ENCODE measurements around the gene PRTFDC1. TPM values are rescaled to one million over a fixed set of nuclear protein-coding genes. Genes with fewer than 3 reads are reported as not detected.

The PRTFDC1 gene
- total and polyA plus RNA-seq, 8 donors = 1.2 to 21.6 (median 12.4) TPM; not detected in 1

DNA sequence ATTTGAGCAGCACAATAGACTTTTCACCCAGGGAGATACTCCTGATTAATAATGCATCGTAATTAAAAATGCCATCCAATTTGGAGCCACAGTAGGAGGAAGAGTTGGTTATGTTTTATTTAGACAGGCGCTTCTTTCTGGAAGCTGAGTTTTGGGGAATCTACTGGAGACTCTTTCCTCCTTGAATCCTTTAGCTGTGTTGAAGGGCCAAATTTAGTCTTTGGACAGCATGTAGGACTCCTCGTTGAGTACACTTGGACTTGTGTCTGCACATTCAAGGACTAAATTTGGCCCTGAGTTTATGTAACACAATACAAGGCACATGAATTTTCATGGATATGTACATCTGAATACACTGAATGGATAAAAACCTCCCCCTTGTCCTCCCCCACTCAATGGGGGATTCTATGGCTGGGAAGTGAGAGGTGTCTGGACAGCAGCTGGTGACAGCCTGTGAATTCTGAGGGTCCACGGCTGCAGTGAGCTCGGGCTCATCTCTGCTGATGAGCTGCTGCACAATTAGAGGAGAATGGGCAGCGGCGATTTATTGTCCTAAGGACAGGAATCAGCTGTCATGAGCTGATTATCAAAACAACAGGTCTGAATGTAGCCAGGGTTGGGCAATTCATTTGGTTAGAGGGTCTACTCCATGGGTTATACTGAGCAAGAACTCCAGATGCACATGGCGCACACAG is 95.2 kb downstream of the PRTFDC1 start:
- no peak overlapping the region for H3K27ac ChIP-seq
- 84 to 95% (median 88%) methylated on average over 8 of the region's 8 CpGs for WGBS, 5 donors
- H3K9me3 ChIP-seq = no peaks in the 10 kb centered on the region
- intact Hi-C loops (cut with DNase I; ENCODE audit: low total_unique reads) = no loop called here
- TF ChIP-seq, protein P1, sequence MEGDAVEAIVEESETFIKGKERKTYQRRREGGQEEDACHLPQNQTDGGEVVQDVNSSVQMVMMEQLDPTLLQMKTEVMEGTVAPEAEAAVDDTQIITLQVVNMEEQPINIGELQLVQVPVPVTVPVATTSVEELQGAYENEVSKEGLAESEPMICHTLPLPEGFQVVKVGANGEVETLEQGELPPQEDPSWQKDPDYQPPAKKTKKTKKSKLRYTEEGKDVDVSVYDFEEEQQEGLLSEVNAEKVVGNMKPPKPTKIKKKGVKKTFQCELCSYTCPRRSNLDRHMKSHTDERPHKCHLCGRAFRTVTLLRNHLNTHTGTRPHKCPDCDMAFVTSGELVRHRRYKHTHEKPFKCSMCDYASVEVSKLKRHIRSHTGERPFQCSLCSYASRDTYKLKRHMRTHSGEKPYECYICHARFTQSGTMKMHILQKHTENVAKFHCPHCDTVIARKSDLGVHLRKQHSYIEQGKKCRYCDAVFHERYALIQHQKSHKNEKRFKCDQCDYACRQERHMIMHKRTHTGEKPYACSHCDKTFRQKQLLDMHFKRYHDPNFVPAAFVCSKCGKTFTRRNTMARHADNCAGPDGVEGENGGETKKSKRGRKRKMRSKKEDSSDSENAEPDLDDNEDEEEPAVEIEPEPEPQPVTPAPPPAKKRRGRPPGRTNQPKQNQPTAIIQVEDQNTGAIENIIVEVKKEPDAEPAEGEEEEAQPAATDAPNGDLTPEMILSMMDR (IDR thresholded peaks at IDR 0.05) = no peak
- no peak for TF ChIP-seq POLR2AphosphoS5 (IDR thresholded peaks at IDR 0.05)
- no peak for TF ChIP-seq POLR2A (IDR thresholded peaks at IDR 0.05)
- no peak for TF ChIP-seq EP300 (IDR thresholded peaks at IDR 0.05)
- no peaks in the 10 kb centered on the region for H3K27me3 ChIP-seq
- peaks cover 0 to 2% (median 0%) of the 10 kb centered on the region in 4 donors for H3K4me1 ChIP-seq
- no peak for DNase-seq
- H3K4me3 ChIP-seq = no peak overlapping the region
- no peaks in the 10 kb centered on the region for H3K36me3 ChIP-seq

DNA sequence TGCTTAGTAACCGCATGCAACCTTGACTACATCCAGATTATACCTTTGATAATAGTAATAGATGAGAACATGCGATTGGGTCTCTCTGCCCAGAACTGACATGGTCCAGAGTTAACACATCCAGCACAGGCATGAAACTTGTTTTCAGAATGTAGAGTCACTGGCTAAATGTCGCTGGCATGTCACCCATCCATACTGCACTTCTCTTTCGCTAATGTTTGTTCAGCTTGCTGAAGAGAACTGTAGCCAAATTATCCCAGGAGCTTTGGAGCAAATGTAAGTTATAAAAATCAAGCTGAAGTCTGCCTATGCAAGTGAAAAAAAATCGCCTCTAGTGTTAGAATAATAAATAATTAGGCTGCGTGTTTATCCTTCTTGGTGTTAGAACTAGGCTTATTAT is 98.2 kb downstream of the PRTFDC1 start:
- no peaks in the 10 kb centered on the region for H3K9me3 ChIP-seq
- no peak overlapping the region for H3K27ac ChIP-seq
- H3K4me3 ChIP-seq = no peak overlapping the region
- DNase-seq = no peak
- WGBS, 5 donors = 65 to 76% (median 67%) methylated on average over 6 of the region's 6 CpGs
- no peaks in the 10 kb centered on the region for H3K36me3 ChIP-seq
- intact Hi-C loops (cut with DNase I; ENCODE audit: low total_unique reads) = no loop called here
- H3K4me1 ChIP-seq = peaks cover 4 to 10% (median 6%) of the 10 kb centered on the region in 4 donors
- TF ChIP-seq EP300 (IDR thresholded peaks at IDR 0.05) (no peak), POLR2AphosphoS5 (IDR thresholded peaks at IDR 0.05) (no peak), POLR2A (IDR thresholded peaks at IDR 0.05) (no peak)
- TF ChIP-seq, protein P1 (IDR thresholded peaks at IDR 0.05) = no peak
- H3K27me3 ChIP-seq = no peaks in the 10 kb centered on the region

DNA sequence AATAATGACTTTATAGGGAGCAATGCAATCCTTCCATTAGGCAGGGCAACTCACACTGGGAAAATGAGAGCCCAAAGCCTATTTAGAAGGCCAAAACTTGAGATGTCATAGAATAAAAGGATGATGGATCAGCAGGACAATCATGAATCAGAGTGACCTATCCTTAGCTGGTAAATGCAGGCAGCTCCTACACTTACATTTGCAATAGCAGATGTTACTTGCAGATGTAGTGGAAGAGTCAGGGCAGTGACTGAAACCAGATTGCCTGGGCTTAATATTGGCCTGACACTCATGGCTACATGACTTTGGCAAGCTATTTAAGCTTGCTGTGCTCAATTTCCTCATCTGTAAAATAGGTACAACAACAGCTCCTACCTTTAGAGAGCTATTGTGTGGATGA is 98.7 kb downstream of the PRTFDC1 start:
- intact Hi-C loops (cut with DNase I; ENCODE audit: low total_unique reads) = no loop called here
- Histone ChIP-seq H3K27me3 (no peaks in the 10 kb centered on the region), H3K27ac (no peak overlapping the region), H3K36me3 (no peaks in the 10 kb centered on the region), H3K4me1 (peaks cover 4 to 10% (median 6%) of the 10 kb centered on the region in 4 donors), H3K4me3 (no peak overlapping the region), H3K9me3 (no peaks in the 10 kb centered on the region)
- no peak for DNase-seq
- TF ChIP-seq EP300 (IDR thresholded peaks at IDR 0.05) = no peak
- TF ChIP-seq, protein P1 (IDR thresholded peaks at IDR 0.05) = no peak
- no peak for TF ChIP-seq POLR2AphosphoS5 (IDR thresholded peaks at IDR 0.05)
- TF ChIP-seq POLR2A (IDR thresholded peaks at IDR 0.05) = no peak

GRCh38 chr10:24851629-24852028 is 100.8 kb downstream of the PRTFDC1 start:
- H3K27ac ChIP-seq = peak overlapping the region; percentile 78 to 91 (median 86)
- no peaks in the 10 kb centered on the region for H3K9me3 ChIP-seq
- peaks cover 4 to 15% (median 12%) of the 10 kb centered on the region in 4 donors for H3K4me1 ChIP-seq
- TF ChIP-seq, protein P1 (IDR thresholded peaks at IDR 0.05) = no peak
- no peak for TF ChIP-seq EP300 (IDR thresholded peaks at IDR 0.05)
- peak in 2 of 4 donors; percentile 49 to 80 for TF ChIP-seq POLR2A (IDR thresholded peaks at IDR 0.05)
- TF ChIP-seq POLR2AphosphoS5 (IDR thresholded peaks at IDR 0.05) = peak in 2 of 3 donors; percentile 93 to 96
- WGBS, 5 donors = 25 to 58% (median 51%) methylated on average over 11 of the region's 11 CpGs
- peak overlapping the region; percentile 10 to 20 (median 15) for H3K4me3 ChIP-seq
- intact Hi-C loops (cut with DNase I; ENCODE audit: low total_unique reads) = no loop called here
- DNase-seq = peak; percentile 81 to 89
- H3K27me3 ChIP-seq = no peaks in the 10 kb centered on the region
- H3K36me3 ChIP-seq = no peaks in the 10 kb centered on the region
